Kidney (tissue), 14 donors: ENCODE data around the gene PPP1R12A. TPM values are rescaled to one million over a fixed set of nuclear protein-coding genes. Genes with fewer than 3 reads are reported as not detected.

ENCODE experiments used
- DNase-seq, 5 donors: peaks; one replicate each; pipeline ENCODE4 v3.0.0-alpha.2; 2013 to 2020
- FAIRE-seq: peaks from 2 replicates; lab custom pipeline; 2012; peaks lifted over from hg19 to GRCh38; lab: Jason Lieb, UNC
- H3K27ac ChIP-seq, 2 donors: one replicate each; pipeline ENCODE4 v1.7.0; 2013; ENCODE audit warnings: low read depth in 2 of 2, low read length in 2 of 2, inconsistent platforms in 1 of 2
- H3K27me3 ChIP-seq: one replicate; pipeline ENCODE4 v1.7.1; 2013; ENCODE audit warnings: low read length, inconsistent platforms; ENCODE audit not compliant: control insufficient read depth, insufficient read depth
- H3K36me3 ChIP-seq, 3 donors: one replicate each; pipeline versions ENCODE4 v1.7.0 to v1.7.1; 2013; ENCODE audit warnings: low read length in 3 of 3, control low read depth in 1 of 3, inconsistent platforms in 1 of 3; ENCODE audit not compliant: insufficient read depth in 3 of 3, control insufficient read depth in 2 of 3
- H3K4me1 ChIP-seq, 3 donors: one replicate each; pipeline versions ENCODE4 v1.7.0 to v1.7.1; 2013; ENCODE audit warnings: low read length in 3 of 3, inconsistent platforms in 1 of 3, low read depth in 1 of 3; ENCODE audit not compliant: control insufficient read depth in 2 of 3, insufficient read depth in 2 of 3
- H3K4me3 ChIP-seq, 3 donors: one replicate each; pipeline versions ENCODE4 v1.7.0 to v1.8.1; 2013; ENCODE audit warnings: low read length in 3 of 3, control low read depth in 1 of 3, inconsistent platforms in 1 of 3
- H3K9ac ChIP-seq, 3 donors: one replicate each; pipeline versions ENCODE4 v1.7.0 to v1.7.1; 2013; ENCODE audit warnings: low read length in 3 of 3, control low read depth in 1 of 3, inconsistent platforms in 1 of 3
- H3K9me3 ChIP-seq, 3 donors: one replicate each; pipeline versions ENCODE4 v1.7.0 to v1.7.1; 2013; ENCODE audit warnings: low read length in 3 of 3, control low read depth in 1 of 3, inconsistent platforms in 1 of 3; ENCODE audit not compliant: control insufficient read depth in 2 of 3, insufficient read depth in 1 of 3
- CTCF ChIP-seq: IDR thresholded peaks from 3 replicates; pipeline ENCODE4 v1.5.1; 2012; ENCODE audit warnings: mild to moderate bottlenecking, moderate library complexity, borderline replicate concordance; ENCODE audit not compliant: insufficient read depth; ENCODE audit errors: extremely low read depth
- intact Hi-C: fragments of 100-400 bp; cut with DNase I; formaldehyde crosslinking; loops from one replicate; pipeline ENCODE4 v1.11.1; 2022
- polyA plus RNA-seq: library from polyadenylated mRNA; stranded (reverse); fragments of 350-450 nt; fragmentation: Illumina TruSeq; extraction: RNeasy Lipid Tissue Mini Kit (QIAGEN cat#74804); gene quantifications from one replicate; pipeline ENCODE4 v1.2.3, GENCODE V29; 2014; ENCODE audit warnings: low read depth, low replicate concordance; ENCODE audit not compliant: insufficient read depth
- total RNA-seq: library from RNA; stranded (reverse); fragmentation: NEBNext Ultra II Directional; extraction: Animal tissue kit (Norgen Biotek cat#: 25700); gene quantifications from one replicate; pipeline ENCODE4 v1.2.1, GENCODE V29; 2021
- donor health status: control.
- donor health status: control.
- donor health status: control.
- donor health status: control.
- donor health status: control.
- donor health status: DM: yes; HTN: yes; CAD: no.
- donor health status: Normal renal cell carcinoma (clear cell type).

The PPP1R12A gene
- total and polyA plus RNA-seq, 2 donors from 2014 or later = 10.3 to 82.5 TPM

GRCh38 chr12:79828924-79829323, 106.0 kb downstream of the PPP1R12A start:
- no peaks in the 10 kb centered on the region for H3K9me3 ChIP-seq
- no peak overlapping the region for H3K4me3 ChIP-seq
- H3K9ac ChIP-seq = no peak overlapping the region
- no peaks in the 10 kb centered on the region for H3K27me3 ChIP-seq
- DNase-seq (no peak), FAIRE-seq (no peak)
- H3K36me3 ChIP-seq = peaks cover 0 to 2% (median 0%) of the 10 kb centered on the region in 3 donors
- no peak overlapping the region for H3K27ac ChIP-seq
- no peaks in the 10 kb centered on the region for H3K4me1 ChIP-seq
- intact Hi-C loops = no loop called here
- TF ChIP-seq CTCF = no peak

- Histone ChIP-seq H3K9ac (no peak overlapping the region), H3K9me3 (no peaks in the 10 kb centered on the region), H3K4me3 (no peak overlapping the region), H3K4me1 (no peaks in the 10 kb centered on the region), H3K27ac (no peak overlapping the region), H3K36me3 (peaks cover 0 to 2% (median 0%) of the 10 kb centered on the region in 3 donors), H3K27me3 (no peaks in the 10 kb centered on the region)
- FAIRE-seq (no peak), DNase-seq (no peak)
- TF ChIP-seq CTCF = no peak
- intact Hi-C loops = no loop called here
These were observed 107.4 kb downstream of the PPP1R12A start for GRCh38 chr12:79827484-79827883.

GRCh38 chr12:79826267-79827128, 108.4 kb downstream of the PPP1R12A start:
- peaks cover 0 to 2% (median 0%) of the 10 kb centered on the region in 3 donors for H3K36me3 ChIP-seq
- H3K9me3 ChIP-seq = no peaks in the 10 kb centered on the region
- no peaks in the 10 kb centered on the region for H3K27me3 ChIP-seq
- no peak overlapping the region for H3K4me3 ChIP-seq
- FAIRE-seq (no peak), DNase-seq (no peak)
- intact Hi-C loops = no loop called here
- no peak overlapping the region for H3K27ac ChIP-seq
- H3K4me1 ChIP-seq = no peaks in the 10 kb centered on the region
- no peak for TF ChIP-seq CTCF
- no peak overlapping the region for H3K9ac ChIP-seq
